ENCODE data around the gene KIAA0586.
"Not testable (repeated sequence)": the region's sequence is repeated elsewhere in the genome, so short reads cannot be mapped to it uniquely, and the experiment has no call there.

Gene KIAA0586

GRCh38 chr14:58588321-58588720 is 160.8 kb downstream of the KIAA0586 start:
- not testable (repeated sequence) for DNase-seq (ENCODE audit: extremely low read depth in 1 of 2, low read depth in 1 of 2)

- DNase-seq (ENCODE audit: extremely low read depth in 1 of 2, low read depth in 1 of 2) = no peak
Observed at GRCh38 chr14:58593977-58594376, 166.5 kb downstream of the KIAA0586 start.

- no peak for DNase-seq (ENCODE audit: extremely low read depth in 1 of 2, low read depth in 1 of 2)
Observed at GRCh38 chr14:58597041-58597440, 169.5 kb downstream of the KIAA0586 start.

- no peak for DNase-seq (ENCODE audit: extremely low read depth in 1 of 2, low read depth in 1 of 2)
Observed at GRCh38 chr14:58598028-58598803, 170.7 kb downstream of the KIAA0586 start.

- DNase-seq (ENCODE audit: extremely low read depth in 1 of 2, low read depth in 1 of 2) = no peak
Observed at GRCh38 chr14:58598804-58599525, 171.4 kb downstream of the KIAA0586 start.

DNA sequence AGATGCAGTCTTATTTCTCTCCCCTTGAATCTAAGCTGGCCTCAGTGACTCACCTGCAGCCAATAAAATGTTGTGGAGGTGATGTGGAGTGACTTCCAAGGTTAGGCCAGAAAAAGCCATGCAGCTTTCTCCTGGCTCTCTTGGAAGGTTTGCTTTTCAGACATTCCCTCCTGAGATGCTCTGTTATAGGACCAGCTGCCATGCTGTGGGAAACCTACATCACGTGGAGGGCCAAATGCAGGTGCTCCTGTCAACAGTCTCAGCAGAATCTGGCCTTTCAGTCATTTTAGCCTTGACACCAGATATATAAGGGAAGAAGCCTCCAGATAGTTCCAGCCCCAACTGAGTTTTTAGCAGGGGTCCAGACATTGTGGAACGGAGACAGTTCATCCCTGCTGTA is 172.2 kb downstream of the KIAA0586 start:
- DNase-seq (ENCODE audit: extremely low read depth in 1 of 2, low read depth in 1 of 2) = no peak

All from stimulated activated CD8-positive, alpha-beta memory T cell treated with anti-CD3 and anti-CD28 coated beads, Interleukin-7, amount 100 ng/mL, for 48 hours (primary cell).